HCT116 (cell line): Measurements from ENCODE around the gene WWOX. TPM values are rescaled to one million over a fixed set of nuclear protein-coding genes. Genes with fewer than 3 reads are reported as not detected.

Source experiments
- ATAC-seq: fragments of 200-7000 bp; cut with Tn5 transposase; 2 replicates; pipeline ENCODE4 v1.9.1; 2020; ENCODE audit warnings: mild to moderate bottlenecking, moderate library complexity
- BruUV-seq: library from RNA; stranded (reverse); fragments of 400-500 nt; replicated peaks from 2 replicates; lab custom pipeline; 2021; lab: Mats Ljungman, UMichigan
- CTCF ChIA-PET: fragments of 300-600 bp; sonication (Branson Sonifier 250); formaldehyde crosslinking; loops from one replicate; lab custom pipeline; 2021; ENCODE audit warnings: antibody characterized with exemption; lab: Charles Lee
- POLR2A ChIA-PET: fragments of 300-600, 350-600 bp; sonication (Branson Sonifier 250); formaldehyde crosslinking; loops from one replicate; lab custom pipeline; 2021; ENCODE audit warnings: antibody characterized with exemption; lab: Charles Lee
- RAD21 ChIA-PET, 2 experiments: fragments of 300-600 bp; sonication (Branson Sonifier 250); formaldehyde crosslinking; loops; one replicate each; lab custom pipeline; 2023; ENCODE audit warnings: low total read pairs in 2 of 2; ENCODE audit not compliant: uncharacterized antibody in 2 of 2, unreplicated experiment in 2 of 2, low non-redundant PET in 1 of 2; lab: Charles Lee
- DNase-seq: peaks from one replicate; pipeline ENCODE4 v3.0.0-alpha.2; 2010; ENCODE audit warnings: low read depth, low spot score
- H2AFZ ChIP-seq: fragments of 200-600 bp; shearing (Covaris generic), sonication (generic); 2 replicates; pipeline ENCODE4 v1.6.1; 2017; ENCODE audit warnings: low read depth, mixed run types, mixed read lengths, antibody characterized with exemption, low read length; ENCODE audit not compliant: poor library complexity, severe bottlenecking
- H3K27ac ChIP-seq: 2 replicates; pipeline ENCODE4 v1.5.1; 2012; ENCODE audit warnings: low read depth, low read length
- H3K27me3 ChIP-seq: fragments of 200-600 bp; sonication (generic); 2 replicates; pipeline ENCODE4 v1.6.1; 2016; ENCODE audit warnings: mixed run types, low read length, mixed read lengths; ENCODE audit not compliant: insufficient read depth
- H3K36me3 ChIP-seq, 2 experiments: fragments of 200-500 bp in 1 of 2; fragments of 200-600 bp in 1 of 2; sonication (Bioruptor generic) in 1 of 2; sonication (generic) in 1 of 2; 2 replicates each; pipeline versions ENCODE4 v1.5.1 to v1.6.1; 2014 to 2016; ENCODE audit warnings: low read length in 2 of 2, inconsistent platforms in 1 of 2, mixed read lengths in 1 of 2, mixed run types in 1 of 2; ENCODE audit not compliant: insufficient read depth in 2 of 2, control insufficient read depth in 1 of 2
- H3K4me1 ChIP-seq, 2 experiments: fragments of 200-600 bp in 1 of 2; sonication (generic) in 1 of 2; 2 replicates each; pipeline versions ENCODE4 v1.5.1 to v1.6.1; 2012 to 2017; ENCODE audit warnings: low read length in 2 of 2, inconsistent platforms in 1 of 2, mild to moderate bottlenecking in 1 of 2, mixed read lengths in 1 of 2, mixed run types in 1 of 2, moderate library complexity in 1 of 2; ENCODE audit not compliant: insufficient read depth in 2 of 2, control insufficient read depth in 1 of 2
- H3K4me2 ChIP-seq: fragments of 200-600 bp; sonication (generic); 2 replicates; pipeline ENCODE4 v1.6.1; 2017; ENCODE audit warnings: mixed run types, low read length, mixed read lengths
- H3K4me3 ChIP-seq, 2 experiments: fragments of 200-600 bp in 1 of 2; sonication (generic) in 1 of 2; replicated peaks in 1 of 2; 2 replicates each; pipeline ENCODE4 v1.5.1; 2011 to 2016; ENCODE audit warnings: low read length in 2 of 2, control low read depth in 1 of 2, low read depth in 1 of 2, mild to moderate bottlenecking in 1 of 2, mixed read lengths in 1 of 2, mixed run types in 1 of 2
- H3K79me2 ChIP-seq: fragments of 200-600 bp; sonication (generic); 2 replicates; pipeline ENCODE4 v1.6.1; 2017; ENCODE audit warnings: mild to moderate bottlenecking, mixed run types, low read length, moderate library complexity, mixed read lengths; ENCODE audit not compliant: insufficient read depth
- H3K9ac ChIP-seq: fragments of 200-600 bp; sonication (generic); 2 replicates; pipeline ENCODE4 v1.6.1; 2016; ENCODE audit warnings: low read length, mixed read lengths
- H3K9me2 ChIP-seq: fragments of 200-600 bp; sonication (generic), shearing (Covaris generic); 2 replicates; pipeline ENCODE4 v1.6.1; 2017; ENCODE audit warnings: mixed run types, mild to moderate bottlenecking, moderate library complexity; ENCODE audit not compliant: insufficient read depth
- H3K9me3 ChIP-seq, 2 experiments: fragments of 200-500 bp in 1 of 2; fragments of 200-600 bp in 1 of 2; sonication (Bioruptor generic) in 1 of 2; sonication (generic) in 1 of 2; 2 replicates each; pipeline ENCODE4 v1.6.1; 2014 to 2017; ENCODE audit warnings: low read length in 2 of 2, mixed read lengths in 2 of 2, inconsistent platforms in 1 of 2, low read depth in 1 of 2, mild to moderate bottlenecking in 1 of 2, mixed run types in 1 of 2, moderate library complexity in 1 of 2; ENCODE audit not compliant: control insufficient read depth in 1 of 2, insufficient read depth in 1 of 2
- H4K20me1 ChIP-seq: fragments of 200-600 bp; sonication (generic), shearing (Covaris generic); 2 replicates; pipeline ENCODE4 v1.6.1; 2017; ENCODE audit warnings: mixed run types, mild to moderate bottlenecking, moderate library complexity; ENCODE audit not compliant: insufficient read depth
- CEBPB ChIP-seq: IDR thresholded peaks from 2 replicates; pipeline ENCODE4 v1.6.1; 2012; ENCODE audit warnings: low read depth
- CTCF ChIP-seq, 3 experiments: fragments of 200-600 bp in 1 of 3; sonication (generic) in 1 of 3; IDR thresholded peaks in 2 of 3; conservative IDR thresholded peaks in 1 of 3; 2 replicates each; pipeline ENCODE4 v1.5.1; 2012 to 2017; ENCODE audit warnings: low read depth in 2 of 3, low read length in 2 of 3, antibody characterized with exemption in 1 of 3, borderline replicate concordance in 1 of 3, control low read depth in 1 of 3, mild to moderate bottlenecking in 1 of 3, mixed read lengths in 1 of 3, mixed run types in 1 of 3, moderate library complexity in 1 of 3; ENCODE audit not compliant: insufficient read depth in 1 of 3
- EGR1 ChIP-seq: IDR thresholded peaks from 2 replicates; pipeline ENCODE4 v1.6.1; 2012; ENCODE audit warnings: low read depth
- ELF1 ChIP-seq: IDR thresholded peaks from 2 replicates; pipeline ENCODE4 v1.6.1; 2012; ENCODE audit warnings: low read depth, borderline replicate concordance
- EZH2 ChIP-seq: fragments of 200-600 bp; sonication (generic); IDR thresholded peaks from 2 replicates; pipeline ENCODE4 v1.6.1; 2017; ENCODE audit warnings: antibody characterized with exemption, mixed run types
- EZH2phosphoT487 ChIP-seq: fragments of 200-600 bp; IDR thresholded peaks from 2 replicates; pipeline ENCODE4 v1.6.1; 2018; ENCODE audit warnings: antibody characterized with exemption, borderline replicate concordance
- FOSL1 ChIP-seq: IDR thresholded peaks from 2 replicates; pipeline ENCODE4 v1.6.1; 2012; ENCODE audit warnings: low read depth
- JUND ChIP-seq: IDR thresholded peaks from 2 replicates; pipeline ENCODE4 v1.6.1; 2012
- MAX ChIP-seq: IDR thresholded peaks from 2 replicates; pipeline ENCODE4 v1.6.1; 2012
- POLR2A ChIP-seq: IDR thresholded peaks from 2 replicates; pipeline ENCODE4 v1.7.0; 2011; ENCODE audit warnings: borderline replicate concordance; ENCODE audit not compliant: insufficient read depth, insufficient read length; ENCODE audit errors: extremely low read depth
- POLR2AphosphoS5 ChIP-seq: IDR thresholded peaks from 2 replicates; pipeline ENCODE4 v1.6.1; 2011; ENCODE audit warnings: mild to moderate bottlenecking, low read depth, low read length, moderate library complexity
- RAD21 ChIP-seq: IDR thresholded peaks from 2 replicates; pipeline ENCODE4 v1.6.1; 2012; ENCODE audit warnings: low read depth, mild to moderate bottlenecking
- REST ChIP-seq: IDR thresholded peaks from 2 replicates; pipeline ENCODE4 v1.6.1; 2012; ENCODE audit warnings: low read depth
- SIN3A ChIP-seq: IDR thresholded peaks from 2 replicates; pipeline ENCODE4 v1.6.1; 2012; ENCODE audit warnings: low read depth
- SP1 ChIP-seq: IDR thresholded peaks from 2 replicates; pipeline ENCODE4 v1.6.1; 2012; ENCODE audit warnings: low read depth
- SRF ChIP-seq: IDR thresholded peaks from 2 replicates; pipeline ENCODE4 v1.6.1; 2012; ENCODE audit warnings: low read depth
- TCF7L2 ChIP-seq: IDR thresholded peaks from 2 replicates; pipeline ENCODE4 v1.7.0; 2011; ENCODE audit warnings: borderline replicate concordance, inconsistent platforms; ENCODE audit not compliant: insufficient read depth, insufficient read length; ENCODE audit errors: extremely low read depth
- ZFX ChIP-seq: fragments of 450-650 bp; IDR thresholded peaks from 2 replicates; pipeline ENCODE4 v1.6.1; 2017
- intact Hi-C: fragments of 100-400 bp; cut with micrococcal nuclease; formaldehyde crosslinking; loops from 2 replicates; pipeline ENCODE4 v1.10.0; 2022
- total RNA-seq: library from RNA; stranded (reverse); gene quantifications from one replicate; pipeline ENCODE4 v1.2.1, GENCODE V29; 2021; ENCODE audit not compliant: unreplicated experiment

WWOX gene
- total RNA-seq, 1 experiment from 2014 or later, result 13.7 TPM

- ATAC-seq (no peak), DNase-seq (no peak)
- H3K9me2 ChIP-seq, result no peaks in the 10 kb centered on the region
- no peaks in the 10 kb centered on the region for H3K9me3 ChIP-seq
- TF ChIP-seq JUND (no peak), TCF7L2 (no peak), CEBPB (no peak)
- H3K27ac ChIP-seq, result no peak overlapping the region
- H3K79me2 ChIP-seq, result no peaks in the 10 kb centered on the region
- CTCF ChIA-PET, result no interaction called here
- no peak overlapping the region for H3K9ac ChIP-seq
- no peak overlapping the region for H2AFZ ChIP-seq
- no peaks in the 10 kb centered on the region for H3K27me3 ChIP-seq
- no peak overlapping the region for H3K4me2 ChIP-seq
- intact Hi-C loops, result no loop called here
- no peak overlapping the region for H3K4me3 ChIP-seq
- POLR2A ChIA-PET, result no interaction called here
- no TSS peak for BruUV-seq
- RAD21 ChIA-PET, result no interaction called here
- H4K20me1 ChIP-seq, result no peaks in the 10 kb centered on the region
- no peaks in the 10 kb centered on the region for H3K4me1 ChIP-seq
- H3K36me3 ChIP-seq, result no peaks in the 10 kb centered on the region
Observed at GRCh38 chr16:78660795-78661194, 561.3 kb downstream of the WWOX start.

GRCh38 chr16:78663690-78664089, 564.2 kb downstream of the WWOX start:
- Histone ChIP-seq H3K9me3 (no peaks in the 10 kb centered on the region), H3K4me1 (no peaks in the 10 kb centered on the region), H3K36me3 (no peaks in the 10 kb centered on the region), H3K27ac (no peak overlapping the region), H3K4me3 (no peak overlapping the region), H3K79me2 (no peaks in the 10 kb centered on the region), H4K20me1 (no peaks in the 10 kb centered on the region), H3K27me3 (no peaks in the 10 kb centered on the region), H2AFZ (no peak overlapping the region), H3K9me2 (no peaks in the 10 kb centered on the region), H3K4me2 (no peak overlapping the region), H3K9ac (no peak overlapping the region)
- ChIA-PET CTCF (no interaction called here), RAD21 (no interaction called here), POLR2A (no interaction called here)
- DNase-seq (no peak), ATAC-seq (no peak)
- intact Hi-C loops, result no loop called here
- no TSS peak for BruUV-seq
- no peak for TF ChIP-seq RAD21
- TF ChIP-seq TCF7L2, result no peak
- no peak for TF ChIP-seq FOSL1
- TF ChIP-seq CEBPB, result no peak
- no peak for TF ChIP-seq MAX
- TF ChIP-seq POLR2AphosphoS5, result no peak
- TF ChIP-seq SIN3A, result no peak
- TF ChIP-seq EZH2, result no peak
- TF ChIP-seq ELF1, result no peak
- no peak for TF ChIP-seq SP1
- no peak for TF ChIP-seq REST
- no peak for TF ChIP-seq SRF
- no peak for TF ChIP-seq POLR2A
- TF ChIP-seq EGR1, result no peak
- TF ChIP-seq CTCF (IDR thresholded peaks at IDR 0.05 in 2 of 3, conservative IDR thresholded peaks at IDR 0.05 in 1 of 3; ENCODE audit: borderline replicate concordance in 1 of 3, insufficient read depth in 1 of 3, low read depth in 2 of 3, low read length in 2 of 3), result no peak
- no peak for TF ChIP-seq EZH2phosphoT487
- TF ChIP-seq ZFX, result no peak
